Right lobe of liver (tissue), 4 donors: Measurements from ENCODE around the gene ILK.

Experiments used
- POLR2A ChIP-seq: fragments of 450-650 bp; IDR thresholded peaks from one replicate; pipeline ENCODE4 v1.6.1; 2017; ENCODE audit warnings: antibody characterized with exemption, mild to moderate bottlenecking
- TF ChIP-seq, protein P1 (sequence below), 4 donors: fragments of 200-600 bp in 3 of 4; fragments of 450-650 bp in 1 of 4; IDR thresholded peaks; one replicate each; pipeline versions ENCODE4 v1.5.1 to v1.8.0; 2016 to 2022; ENCODE audit warnings: antibody characterized with exemption in 4 of 4, mild to moderate bottlenecking in 2 of 4
- donor health status: DM: no; HTN: no; CAD: no.
- donor health status: DM: no; HTN: no; CAD: no.
- donor health status: DM: no; HTN: yes; CAD: no.

DNA sequence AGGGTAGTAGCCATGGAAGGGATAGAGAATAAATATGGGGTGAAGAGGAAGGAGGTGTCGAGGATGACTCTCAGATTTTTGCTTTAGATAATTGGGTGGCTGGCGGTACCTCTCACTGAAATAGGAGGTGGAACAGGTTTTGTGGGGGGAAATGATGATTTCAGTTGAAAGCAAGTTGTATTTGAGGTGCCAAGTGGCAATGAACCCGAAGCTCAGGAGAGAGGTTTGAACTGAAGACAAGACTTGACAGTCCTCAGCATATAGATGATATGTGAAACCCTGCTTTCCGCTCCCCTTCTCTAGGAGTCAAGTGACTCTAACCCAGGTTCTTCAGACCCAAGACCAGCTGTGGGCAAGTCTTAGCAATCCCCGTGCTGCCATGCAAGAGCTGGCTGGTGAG, 33.9 kb upstream of the ILK start:
- TF ChIP-seq, protein P1, sequence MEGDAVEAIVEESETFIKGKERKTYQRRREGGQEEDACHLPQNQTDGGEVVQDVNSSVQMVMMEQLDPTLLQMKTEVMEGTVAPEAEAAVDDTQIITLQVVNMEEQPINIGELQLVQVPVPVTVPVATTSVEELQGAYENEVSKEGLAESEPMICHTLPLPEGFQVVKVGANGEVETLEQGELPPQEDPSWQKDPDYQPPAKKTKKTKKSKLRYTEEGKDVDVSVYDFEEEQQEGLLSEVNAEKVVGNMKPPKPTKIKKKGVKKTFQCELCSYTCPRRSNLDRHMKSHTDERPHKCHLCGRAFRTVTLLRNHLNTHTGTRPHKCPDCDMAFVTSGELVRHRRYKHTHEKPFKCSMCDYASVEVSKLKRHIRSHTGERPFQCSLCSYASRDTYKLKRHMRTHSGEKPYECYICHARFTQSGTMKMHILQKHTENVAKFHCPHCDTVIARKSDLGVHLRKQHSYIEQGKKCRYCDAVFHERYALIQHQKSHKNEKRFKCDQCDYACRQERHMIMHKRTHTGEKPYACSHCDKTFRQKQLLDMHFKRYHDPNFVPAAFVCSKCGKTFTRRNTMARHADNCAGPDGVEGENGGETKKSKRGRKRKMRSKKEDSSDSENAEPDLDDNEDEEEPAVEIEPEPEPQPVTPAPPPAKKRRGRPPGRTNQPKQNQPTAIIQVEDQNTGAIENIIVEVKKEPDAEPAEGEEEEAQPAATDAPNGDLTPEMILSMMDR (IDR thresholded peaks at IDR 0.05) = no peak
- TF ChIP-seq POLR2A = no peak
